GM18867 (cell line): ENCODE measurements around the gene RIPOR3.
A peak's percentile ranks its signal among the peaks of the same experiment; 100 is the strongest.
"Not testable (repeated sequence)": the region's sequence is repeated elsewhere in the genome, so short reads cannot be mapped to it uniquely, and the experiment has no call there.

Source experiments
- ATAC-seq: cut with Tn5 transposase; IDR thresholded peaks from one replicate; pipeline ENCODE4 v1.9.1; 2021; ENCODE audit warnings: mild to moderate bottlenecking, moderate library complexity; ENCODE audit not compliant: unreplicated experiment

RIPOR3 gene

DNA sequence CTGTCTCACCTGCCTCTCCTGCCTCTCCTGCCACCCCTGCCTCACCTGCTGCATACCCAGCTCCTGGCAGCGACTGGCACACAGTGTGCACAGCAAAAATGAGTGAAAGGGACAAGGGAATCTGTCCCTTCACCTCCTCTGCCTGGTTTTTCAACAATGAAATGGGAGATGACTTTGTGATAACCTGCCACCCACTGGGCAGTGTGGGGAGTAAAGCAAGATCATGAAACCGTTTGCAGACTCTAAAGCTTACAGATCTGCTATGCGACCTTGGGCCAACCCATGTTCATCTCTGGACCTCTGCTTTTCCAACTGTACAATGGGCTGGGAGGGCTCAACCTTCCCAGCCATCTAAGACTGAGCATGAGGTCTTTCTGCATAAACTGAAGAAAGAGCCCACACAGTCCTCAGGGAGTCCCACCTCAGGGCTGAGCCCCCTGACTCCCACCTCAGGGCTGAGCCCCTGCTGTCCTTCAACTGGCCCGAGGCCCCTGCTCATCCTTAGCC is 81.1 kb downstream of the RIPOR3 start:
- no peak for ATAC-seq

- ATAC-seq = no peak
Observed at GRCh38 chr20:50609438-50609989, 81.8 kb downstream of the RIPOR3 start.

- ATAC-seq = no peak
Observed at GRCh38 chr20:50608750-50609104, 82.6 kb downstream of the RIPOR3 start.

GRCh38 chr20:50607850-50608749 is 83.2 kb downstream of the RIPOR3 start:
- no peak for ATAC-seq

DNA sequence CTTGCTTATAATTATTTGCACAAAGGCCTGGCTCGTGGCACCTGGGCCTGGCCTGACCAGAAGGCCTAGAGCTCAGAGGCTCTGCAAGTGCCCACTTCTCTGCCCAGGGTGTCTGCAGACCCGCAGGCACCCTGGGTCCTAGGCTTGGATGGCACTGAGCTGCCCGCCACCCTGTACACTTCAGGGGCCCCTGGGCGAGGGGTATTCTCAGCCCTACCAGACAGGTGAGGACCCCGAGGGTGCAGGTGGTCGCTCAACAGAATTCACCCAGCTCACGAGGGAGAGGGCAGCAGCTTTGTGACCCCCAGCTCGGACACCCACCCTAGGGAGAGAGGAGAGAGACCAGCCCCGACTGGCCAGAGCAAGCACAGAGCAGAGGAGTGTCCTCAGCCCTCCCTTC is 83.9 kb downstream of the RIPOR3 start:
- ATAC-seq = no peak

DNA sequence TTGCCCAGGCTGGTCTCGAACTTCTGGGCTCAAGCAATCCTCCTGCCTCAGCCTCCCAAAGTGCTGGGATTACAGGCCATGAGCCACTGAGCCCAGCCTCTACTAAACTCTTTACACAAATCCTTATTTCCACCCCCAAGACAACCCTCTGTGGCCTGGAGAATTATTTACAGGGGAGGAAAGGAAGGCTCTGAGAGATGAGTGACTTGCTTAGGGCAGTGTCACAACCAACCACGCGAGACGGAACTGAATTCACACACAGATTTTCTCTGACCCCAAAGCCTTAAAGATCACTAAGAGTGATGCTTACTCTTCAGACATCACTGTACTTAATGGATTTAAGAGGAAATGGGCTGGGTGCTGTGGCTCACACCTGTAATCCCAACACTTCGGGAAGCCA is 86.2 kb downstream of the RIPOR3 start:
- ATAC-seq = no peak

GRCh38 chr20:50604451-50604850 is 86.9 kb downstream of the RIPOR3 start:
- no peak for ATAC-seq

GRCh38 chr20:50602432-50603088 is 88.8 kb downstream of the RIPOR3 start:
- ATAC-seq = no peak

DNA sequence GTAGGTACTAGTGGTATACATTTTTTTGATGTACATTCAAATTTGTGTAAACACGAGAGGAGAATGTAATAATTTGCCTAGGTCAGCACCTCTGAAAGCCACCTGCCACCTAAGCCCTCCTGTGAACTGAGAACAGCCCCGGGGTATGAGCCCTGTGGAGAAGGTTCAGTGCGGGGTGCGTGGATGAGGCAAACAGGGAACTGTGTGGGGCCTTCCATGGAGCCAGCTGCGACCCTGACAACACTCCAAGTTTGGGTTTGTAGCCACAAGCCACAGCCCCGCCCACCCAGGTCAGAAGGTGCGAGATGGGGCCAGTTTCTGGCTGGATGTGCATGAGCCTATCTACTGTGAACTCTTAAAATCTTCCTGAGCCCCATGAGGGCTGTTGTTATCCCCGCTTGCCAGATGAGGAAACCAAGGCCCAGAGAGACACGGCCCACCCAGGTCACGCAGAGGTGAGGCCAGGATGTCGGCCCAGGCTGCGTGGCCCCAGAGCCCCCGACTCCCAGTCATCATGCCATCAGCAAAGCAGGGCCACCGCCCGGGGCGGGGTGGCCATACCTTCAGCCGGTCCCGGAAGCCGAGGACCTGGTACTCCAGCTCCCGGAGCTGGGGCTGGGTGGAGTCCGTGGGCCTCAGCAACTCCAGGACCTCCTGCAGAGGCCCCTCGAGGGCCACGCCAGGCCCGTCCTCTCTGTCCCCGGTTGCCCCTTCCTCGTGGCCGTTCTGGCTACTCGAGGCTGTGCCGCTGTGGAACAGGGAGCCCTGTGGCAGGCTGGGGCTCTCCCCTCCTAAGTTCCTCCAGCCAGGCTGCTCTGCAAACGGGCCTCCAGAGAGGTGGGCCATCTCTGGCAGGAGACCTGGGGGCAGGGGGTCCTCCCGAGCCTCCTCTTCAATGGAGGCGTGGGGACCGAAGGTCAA is 89.6 kb downstream of the RIPOR3 start:
- ATAC-seq = no peak

GRCh38 chr20:50600281-50600895 is 91.0 kb downstream of the RIPOR3 start:
- no peak for ATAC-seq

GRCh38 chr20:50598768-50599167 is 92.6 kb downstream of the RIPOR3 start:
- ATAC-seq = not testable (repeated sequence)

DNA sequence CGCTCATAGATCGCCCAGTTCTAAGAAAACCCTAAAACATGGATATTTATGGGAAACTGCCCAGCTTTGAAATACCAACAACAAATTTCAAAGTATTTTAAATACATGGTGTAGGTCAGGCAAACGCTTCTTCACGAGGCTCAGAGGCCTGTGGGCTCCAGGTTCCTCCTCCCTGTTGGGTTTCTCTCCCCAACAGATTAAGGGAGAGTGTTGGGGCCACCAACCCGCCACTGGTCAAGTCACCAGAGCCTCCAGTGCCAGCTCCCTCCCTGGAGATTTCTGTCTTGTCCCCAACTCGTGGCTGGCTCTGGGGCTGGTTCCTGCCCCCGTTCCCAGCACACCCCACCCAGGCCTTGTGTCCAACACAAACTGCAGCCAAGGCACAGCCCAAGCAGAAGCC is 93.3 kb downstream of the RIPOR3 start:
- ATAC-seq = no peak

DNA sequence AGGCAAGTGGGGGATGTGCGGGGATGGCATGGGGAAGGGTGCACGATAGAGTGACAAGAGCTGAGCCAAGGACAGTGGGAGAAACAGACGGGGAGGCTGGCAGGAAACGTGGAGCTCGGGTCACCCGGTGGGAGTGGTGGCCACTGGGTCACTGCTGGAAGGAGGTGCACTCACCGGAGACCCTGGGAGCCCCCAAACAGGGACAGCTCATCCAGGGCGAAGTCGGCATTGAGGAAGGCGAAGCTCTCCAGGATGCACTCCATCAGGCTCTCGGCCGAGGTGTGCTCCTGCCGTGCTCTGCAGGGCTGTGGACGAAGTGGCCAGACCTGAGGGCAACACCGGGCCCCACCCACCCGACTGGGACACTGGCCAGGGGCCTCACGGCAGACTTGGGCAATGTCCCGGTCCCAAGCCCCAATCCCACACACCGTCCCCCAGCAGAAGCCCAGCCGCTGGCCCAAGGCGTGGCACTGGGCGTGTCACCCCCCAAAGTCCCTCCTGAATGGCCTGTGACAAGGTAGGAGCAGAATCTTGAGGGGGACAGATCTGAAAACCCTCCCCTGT is 93.9 kb downstream of the RIPOR3 start:
- ATAC-seq = no peak

GRCh38 chr20:50596694-50597021 is 94.7 kb downstream of the RIPOR3 start:
- ATAC-seq = no peak

DNA sequence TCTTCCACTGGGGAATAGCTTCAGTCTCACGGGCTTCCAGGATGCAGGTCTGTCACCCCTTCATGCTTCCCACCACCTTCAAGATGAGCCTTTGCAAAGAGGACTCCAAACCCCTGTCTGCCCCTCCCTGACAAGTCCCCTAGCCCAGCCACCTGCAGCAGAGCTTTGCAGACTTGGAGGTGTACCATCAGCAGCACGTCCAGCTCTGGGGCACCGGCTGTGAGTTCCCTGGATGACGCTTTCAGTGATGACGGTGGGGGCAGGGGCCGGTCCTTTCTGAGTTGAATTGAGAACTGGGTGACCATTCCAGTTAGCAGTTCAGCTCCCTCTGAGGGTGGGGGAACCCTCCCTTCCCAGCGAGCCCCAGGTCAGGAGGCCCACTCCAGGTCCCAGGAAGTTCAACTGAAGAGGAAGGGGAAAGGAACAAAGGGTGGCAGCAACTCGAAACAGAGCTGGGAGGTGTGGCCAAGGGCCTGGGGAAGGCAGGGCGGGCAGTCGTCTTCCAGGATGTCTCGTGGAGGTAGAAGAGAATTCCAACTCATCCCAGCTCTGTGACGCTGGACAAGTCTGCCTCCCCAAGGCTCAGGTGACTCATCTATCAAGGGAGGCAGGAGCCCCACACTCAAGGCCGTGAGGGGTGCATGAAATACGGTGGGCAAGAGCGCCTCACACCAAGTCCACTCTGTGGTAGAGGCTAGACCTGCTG is 95.2 kb downstream of the RIPOR3 start:
- ATAC-seq = no peak

DNA sequence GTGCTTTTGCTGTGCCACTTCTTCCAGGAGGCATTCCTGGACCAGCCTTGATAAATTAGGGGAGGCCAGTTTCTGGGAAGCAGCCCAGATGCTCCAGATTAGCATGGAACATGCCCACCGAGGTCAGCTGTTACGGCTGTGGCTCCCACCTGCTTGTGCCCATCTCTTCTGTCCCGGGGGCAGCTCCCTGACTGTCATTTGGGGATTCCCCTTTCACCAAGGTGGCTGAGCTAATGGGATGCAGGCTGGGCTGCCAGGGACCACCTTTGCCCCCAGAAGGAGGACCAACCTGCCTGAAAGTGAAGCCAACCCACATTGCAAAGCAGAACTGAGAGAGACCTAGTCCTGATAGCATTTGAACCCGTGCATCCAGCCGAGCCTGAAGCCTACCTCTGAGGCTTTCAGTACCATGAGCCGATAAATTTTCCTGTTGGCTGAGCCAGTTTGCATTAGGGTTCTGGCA is 95.9 kb downstream of the RIPOR3 start:
- ATAC-seq = no peak

GRCh38 chr20:50594591-50595432 is 96.5 kb downstream of the RIPOR3 start:
- peak; percentile 29 for ATAC-seq

GRCh38 chr20:50594231-50594590 is 97.1 kb downstream of the RIPOR3 start:
- peak; percentile 8 for ATAC-seq

DNA sequence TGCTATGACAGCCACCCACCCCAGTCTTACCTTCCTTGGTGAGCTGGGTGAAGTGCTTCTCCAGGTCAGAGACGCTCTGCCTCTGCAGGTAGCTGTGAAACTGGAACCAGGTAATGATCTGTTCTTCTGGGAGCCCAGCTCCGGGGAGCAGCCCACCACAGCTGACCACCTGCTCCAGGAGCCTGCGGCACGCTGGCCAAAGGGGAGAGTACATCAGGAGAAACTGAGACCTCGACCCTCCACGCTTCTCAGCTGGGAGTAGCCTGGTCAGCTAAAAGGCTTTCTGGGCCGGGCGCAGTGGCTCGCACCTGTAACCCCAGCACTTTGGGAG is 98.4 kb downstream of the RIPOR3 start:
- no peak for ATAC-seq
